ENCODE measurements around the gene SMAD6.

Gene SMAD6

GRCh38 chr15:66730168-66731021 lies 28.4 kb downstream of the SMAD6 start:
- TF ChIP-seq, protein P1, sequence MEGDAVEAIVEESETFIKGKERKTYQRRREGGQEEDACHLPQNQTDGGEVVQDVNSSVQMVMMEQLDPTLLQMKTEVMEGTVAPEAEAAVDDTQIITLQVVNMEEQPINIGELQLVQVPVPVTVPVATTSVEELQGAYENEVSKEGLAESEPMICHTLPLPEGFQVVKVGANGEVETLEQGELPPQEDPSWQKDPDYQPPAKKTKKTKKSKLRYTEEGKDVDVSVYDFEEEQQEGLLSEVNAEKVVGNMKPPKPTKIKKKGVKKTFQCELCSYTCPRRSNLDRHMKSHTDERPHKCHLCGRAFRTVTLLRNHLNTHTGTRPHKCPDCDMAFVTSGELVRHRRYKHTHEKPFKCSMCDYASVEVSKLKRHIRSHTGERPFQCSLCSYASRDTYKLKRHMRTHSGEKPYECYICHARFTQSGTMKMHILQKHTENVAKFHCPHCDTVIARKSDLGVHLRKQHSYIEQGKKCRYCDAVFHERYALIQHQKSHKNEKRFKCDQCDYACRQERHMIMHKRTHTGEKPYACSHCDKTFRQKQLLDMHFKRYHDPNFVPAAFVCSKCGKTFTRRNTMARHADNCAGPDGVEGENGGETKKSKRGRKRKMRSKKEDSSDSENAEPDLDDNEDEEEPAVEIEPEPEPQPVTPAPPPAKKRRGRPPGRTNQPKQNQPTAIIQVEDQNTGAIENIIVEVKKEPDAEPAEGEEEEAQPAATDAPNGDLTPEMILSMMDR (IDR thresholded peaks at IDR 0.05; ENCODE audit: low read depth, low read length): no peak
- Histone ChIP-seq H3K27ac (no peak overlapping the region), H3K36me3 (no peaks in the 10 kb centered on the region), H3K4me3 (ENCODE audit: low read depth, low read length) (no peak overlapping the region), H3K9me3 (ENCODE audit: severe bottlenecking) (no peaks in the 10 kb centered on the region), H3K27me3 (ENCODE audit: insufficient read depth, low read depth, severe bottlenecking) (no peaks in the 10 kb centered on the region)
- DNase-seq: no peak

DNA sequence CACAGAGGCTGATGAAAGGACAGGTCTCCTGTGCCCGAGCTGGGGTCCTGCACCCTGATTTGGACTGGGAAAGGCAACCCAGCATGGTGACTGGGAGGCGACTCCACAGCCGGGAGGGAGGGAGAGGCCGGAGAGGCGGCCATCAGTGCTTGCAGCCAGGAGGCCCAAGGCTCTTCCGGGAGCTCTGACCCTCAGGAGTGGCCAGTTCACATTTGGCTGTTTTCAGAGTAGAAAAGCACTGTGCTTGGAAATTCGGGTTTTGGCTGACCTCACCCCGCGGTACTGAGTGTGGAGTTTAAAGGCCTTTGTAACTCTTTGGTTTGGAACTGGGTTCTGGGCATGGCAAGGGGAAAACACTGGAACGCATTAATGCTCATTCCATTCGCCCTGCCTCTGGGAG lies 31.9 kb downstream of the SMAD6 start:
- DNase-seq: no peak
- no peaks in the 10 kb centered on the region for H3K9me3 ChIP-seq (ENCODE audit: severe bottlenecking)
- H3K36me3 ChIP-seq: no peaks in the 10 kb centered on the region
- TF ChIP-seq, protein P1 (IDR thresholded peaks at IDR 0.05; ENCODE audit: low read depth, low read length): no peak
- H3K27me3 ChIP-seq (ENCODE audit: insufficient read depth, low read depth, severe bottlenecking): no peaks in the 10 kb centered on the region
- H3K27ac ChIP-seq: no peak overlapping the region
- no peak overlapping the region for H3K4me3 ChIP-seq (ENCODE audit: low read depth, low read length)

DNA sequence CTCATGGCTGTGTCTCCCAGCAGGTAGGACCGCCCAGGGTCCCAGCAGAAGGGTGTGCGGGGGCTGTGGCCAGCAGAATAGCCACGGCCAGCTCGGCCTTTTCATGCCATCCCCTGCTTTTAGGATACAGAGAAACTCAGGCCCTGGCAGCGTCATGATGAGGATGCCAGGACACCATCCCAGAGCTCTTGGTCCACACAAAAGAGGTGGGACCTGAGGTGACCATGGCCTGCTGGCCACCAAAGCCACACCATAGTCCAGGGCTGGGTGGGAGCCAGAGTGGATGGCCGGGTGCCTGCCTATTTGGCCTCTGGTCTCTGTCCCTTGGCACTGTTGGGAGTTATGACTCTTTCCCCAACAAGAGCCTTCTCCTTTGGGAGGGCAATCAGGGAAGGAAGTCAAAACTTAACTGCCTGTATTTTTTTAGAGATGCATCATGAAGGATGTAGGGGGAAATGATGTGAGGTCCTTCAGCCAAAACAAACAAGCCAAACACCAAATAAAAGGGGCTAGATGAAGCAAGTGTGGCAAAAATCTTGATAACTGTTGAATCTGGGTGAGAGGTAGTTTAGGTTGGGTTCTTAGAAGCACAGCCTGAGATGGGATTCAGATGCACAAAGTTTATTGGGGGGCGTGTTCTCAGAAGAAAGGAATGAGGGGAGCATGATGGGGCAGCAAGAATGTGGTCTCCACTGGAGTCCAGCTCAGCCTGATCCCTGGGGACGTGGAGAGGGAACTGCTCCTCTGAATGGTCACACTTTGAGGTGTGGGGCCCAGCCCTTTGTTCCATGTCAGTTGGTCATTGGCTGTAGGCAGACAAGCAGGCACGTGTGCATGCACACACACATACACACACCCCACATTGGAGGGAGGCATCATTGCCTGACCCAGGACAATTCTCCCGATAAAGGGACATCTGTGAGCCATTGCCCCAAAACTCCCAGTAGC lies 33.2 kb downstream of the SMAD6 start:
- Histone ChIP-seq H3K27ac (no peak overlapping the region), H3K4me3 (ENCODE audit: low read depth, low read length) (no peak overlapping the region), H3K36me3 (no peaks in the 10 kb centered on the region), H3K27me3 (ENCODE audit: insufficient read depth, low read depth, severe bottlenecking) (no peaks in the 10 kb centered on the region), H3K9me3 (ENCODE audit: severe bottlenecking) (no peaks in the 10 kb centered on the region)
- TF ChIP-seq, protein P1 (IDR thresholded peaks at IDR 0.05; ENCODE audit: low read depth, low read length): no peak
- no peak for DNase-seq

- no peaks in the 10 kb centered on the region for H3K36me3 ChIP-seq
- no peak for DNase-seq
- no peak overlapping the region for H3K27ac ChIP-seq
- H3K4me3 ChIP-seq (ENCODE audit: low read depth, low read length): no peak overlapping the region
- no peaks in the 10 kb centered on the region for H3K9me3 ChIP-seq (ENCODE audit: severe bottlenecking)
- TF ChIP-seq, protein P1 (IDR thresholded peaks at IDR 0.05; ENCODE audit: low read depth, low read length): no peak
- H3K27me3 ChIP-seq (ENCODE audit: insufficient read depth, low read depth, severe bottlenecking): no peaks in the 10 kb centered on the region
Observed at GRCh38 chr15:66735909-66736305, 33.9 kb downstream of the SMAD6 start.

DNA sequence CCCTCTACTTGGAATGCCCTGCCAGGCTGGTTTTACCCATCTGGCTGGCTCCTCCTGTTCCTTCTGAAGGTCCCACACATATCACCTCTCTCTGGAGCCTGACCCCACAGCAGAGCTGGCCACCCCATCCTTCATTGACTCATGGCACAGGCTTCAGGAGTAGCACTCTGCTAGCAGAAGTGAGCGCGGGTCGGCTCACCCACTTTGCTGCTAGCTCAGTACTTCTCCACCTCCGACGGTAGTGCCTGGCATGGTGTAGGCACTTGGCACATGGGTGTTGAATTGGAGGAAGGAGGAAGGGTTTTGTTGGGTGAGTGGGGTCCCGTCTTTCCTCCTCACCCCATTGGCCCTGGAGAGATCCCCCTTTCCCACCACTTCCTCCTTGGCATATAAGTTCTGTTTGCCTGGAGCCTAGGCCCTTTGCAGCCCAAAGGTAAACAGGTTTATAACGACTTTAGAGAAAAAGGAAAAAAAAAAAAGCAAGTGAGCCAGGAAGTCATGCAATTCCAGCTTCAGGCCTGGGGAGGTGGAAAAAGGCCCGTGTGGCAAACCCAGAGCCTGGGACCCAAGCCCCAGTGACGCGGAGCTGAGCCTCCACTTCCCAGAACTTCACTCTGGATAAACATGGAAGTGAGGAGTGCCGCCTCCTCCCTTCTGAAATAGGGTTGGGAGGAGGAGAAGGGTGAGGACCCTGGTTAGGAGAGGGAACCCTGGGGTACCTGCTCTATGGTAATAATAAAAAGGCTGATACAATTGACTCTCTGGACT lies 35.4 kb downstream of the SMAD6 start:
- H3K36me3 ChIP-seq: no peaks in the 10 kb centered on the region
- H3K4me3 ChIP-seq (ENCODE audit: low read depth, low read length): no peak overlapping the region
- no peaks in the 10 kb centered on the region for H3K27me3 ChIP-seq (ENCODE audit: insufficient read depth, low read depth, severe bottlenecking)
- no peaks in the 10 kb centered on the region for H3K9me3 ChIP-seq (ENCODE audit: severe bottlenecking)
- H3K27ac ChIP-seq: no peak overlapping the region
- no peak for DNase-seq
- TF ChIP-seq, protein P1 (IDR thresholded peaks at IDR 0.05; ENCODE audit: low read depth, low read length): no peak
